HepG2 (cell line): ENCODE measurements around the gene PSMB2. TPM values are rescaled to one million over a fixed set of nuclear protein-coding genes. Genes with fewer than 3 reads are reported as not detected.

Source experiments
- ATAC-seq: fragments of 200-7000 bp; cut with Tn5 transposase; 3 replicates; pipeline ENCODE4 v1.9.1; 2020; ENCODE audit warnings: mild to moderate bottlenecking, moderate library complexity
- BruUV-seq: library from RNA; stranded (reverse); fragments of 400-500 nt; replicated peaks from 2 replicates; lab custom pipeline; 2021; lab: Mats Ljungman, UMichigan
- CTCF ChIA-PET: fragments of 300-600 bp; formaldehyde crosslinking; extraction: SDS; loops from one replicate; lab custom pipeline; 2021; ENCODE audit warnings: low total read pairs, inconsistent platforms, low intra/inter-chr PET ratio; lab: Yijun Ruan, JAX
- POLR2A ChIA-PET: fragments of 350-600 bp; sonication (Branson Sonifier 250); formaldehyde crosslinking; loops from one replicate; lab custom pipeline; 2020; ENCODE audit warnings: antibody characterized with exemption, inconsistent platforms; lab: Yijun Ruan, JAX
- DNase-seq: peaks from one replicate; pipeline ENCODE4 v3.0.0-alpha.2; 2015; ENCODE audit warnings: low spot score
- FAIRE-seq: peaks from 3 replicates; lab custom pipeline; 2011; peaks lifted over from hg19 to GRCh38; lab: Jason Lieb, UNC
- H2AFZ ChIP-seq: one replicate; pipeline ENCODE4 v1.6.1; 2011; ENCODE audit warnings: low read length, inconsistent platforms
- H3K27ac ChIP-seq: fragments of 300-600 bp; 3 replicates; pipeline ENCODE4 v1.8.0; 2011; ENCODE audit warnings: mixed run types, mild to moderate bottlenecking, mixed read lengths, low read length, inconsistent platforms; ENCODE audit not compliant: insufficient read depth; ENCODE audit errors: extremely low read length
- H3K27me3 ChIP-seq, 2 experiments: fragments of 200-600 bp in 1 of 2; 2 replicates in 1 of 2; 3 replicates in 1 of 2; pipeline versions ENCODE4 v1.6.0 to v1.8.0; 2011; ENCODE audit warnings: low read length in 2 of 2, mild to moderate bottlenecking in 2 of 2, moderate library complexity in 2 of 2, inconsistent platforms in 1 of 2; ENCODE audit not compliant: insufficient read depth in 2 of 2, control insufficient read depth in 1 of 2
- H3K36me3 ChIP-seq, 2 experiments: fragments of 200-600 bp in 1 of 2; replicated peaks in 1 of 2; 2 replicates in 1 of 2; 3 replicates in 1 of 2; pipeline versions ENCODE4 v1.5.1 to v1.8.0; 2011; ENCODE audit warnings: low read length in 2 of 2, inconsistent platforms in 1 of 2; ENCODE audit not compliant: insufficient read depth in 2 of 2, control insufficient read depth in 1 of 2
- H3K4me1 ChIP-seq: 2 replicates; pipeline ENCODE4 v1.5.1; 2012; ENCODE audit warnings: low read length, inconsistent platforms; ENCODE audit not compliant: insufficient read depth
- H3K4me2 ChIP-seq: 2 replicates; pipeline ENCODE4 v1.6.0; 2011; ENCODE audit warnings: low read depth, low read length, inconsistent platforms
- H3K4me3 ChIP-seq, 3 experiments: fragments of 200-600 bp in 1 of 3; sonication (generic), shearing (Covaris generic) in 1 of 3; replicated peaks in 1 of 3; 2 replicates each; pipeline ENCODE4 v1.5.1; 2011 to 2016; ENCODE audit warnings: low read length in 3 of 3, inconsistent platforms in 2 of 3, low read depth in 2 of 3, mild to moderate bottlenecking in 2 of 3, control low read depth in 1 of 3, mixed read lengths in 1 of 3; ENCODE audit not compliant: insufficient read depth in 1 of 3
- H3K79me2 ChIP-seq: one replicate; pipeline ENCODE4 v1.6.1; 2011; ENCODE audit warnings: low read length, inconsistent platforms; ENCODE audit not compliant: insufficient read depth
- H3K9ac ChIP-seq: 2 replicates; pipeline ENCODE4 v1.6.0; 2011; ENCODE audit warnings: mild to moderate bottlenecking, low read depth, low read length, inconsistent platforms; ENCODE audit not compliant: insufficient read depth
- H3K9me3 ChIP-seq: 2 replicates; pipeline ENCODE4 v1.5.1; 2012; ENCODE audit warnings: mild to moderate bottlenecking, low read length
- H4K20me1 ChIP-seq: 2 replicates; pipeline ENCODE4 v1.6.0; 2011; ENCODE audit warnings: inconsistent platforms, mild to moderate bottlenecking, low read length, moderate library complexity; ENCODE audit not compliant: insufficient read depth
- ASH2L ChIP-seq: fragments of 300-600, 200-600 bp; sonication (generic); IDR thresholded peaks from 2 replicates; pipeline ENCODE4 v1.7.0; 2017; ENCODE audit warnings: low read depth, mild to moderate bottlenecking, moderate library complexity, mixed read lengths, low read length; ENCODE audit not compliant: insufficient read length
- IRF1 ChIP-seq: sonication (generic); formaldehyde crosslinking; IDR thresholded peaks from 2 replicates; pipeline ENCODE4 v1.4.0; 2020; ENCODE audit warnings: low read depth, mild to moderate bottlenecking, missing genetic modification reagents
- IRF2 ChIP-seq: IDR thresholded peaks from 2 replicates; pipeline ENCODE4 v1.6.1; 2018; ENCODE audit warnings: missing genetic modification reagents, missing compliant biosample characterization
- KDM1A ChIP-seq: IDR thresholded peaks from 2 replicates; pipeline ENCODE4 v1.6.1; 2016; ENCODE audit warnings: missing compliant biosample characterization
- KMT2A ChIP-seq: sonication (generic); formaldehyde crosslinking; IDR thresholded peaks from 2 replicates; pipeline ENCODE4 v1.4.0; 2020; ENCODE audit warnings: missing genetic modification reagents
- RERE ChIP-seq: IDR thresholded peaks from 2 replicates; pipeline ENCODE4 v1.6.1; 2016; ENCODE audit warnings: low read depth, missing genetic modification reagents, missing compliant biosample characterization
- SAP130 ChIP-seq: IDR thresholded peaks from 2 replicates; pipeline ENCODE4 v1.6.1; 2016; ENCODE audit warnings: low read depth
- SIX4 ChIP-seq: sonication (generic); formaldehyde crosslinking; IDR thresholded peaks from 2 replicates; pipeline ENCODE4 v1.4.0; 2020; ENCODE audit warnings: missing genetic modification reagents
- ZNF589 ChIP-seq: sonication (generic); formaldehyde crosslinking; conservative IDR thresholded peaks from 2 replicates; pipeline ENCODE4 v1.8.0; 2022; ENCODE audit warnings: mild to moderate bottlenecking, moderate library complexity, missing genetic modification reagents
- ZNF740 ChIP-seq: sonication (generic); formaldehyde crosslinking; IDR thresholded peaks from 2 replicates; pipeline ENCODE4 v1.4.0; 2020; ENCODE audit warnings: missing genetic modification reagents
- ZNF766 ChIP-seq: sonication (generic); formaldehyde crosslinking; IDR thresholded peaks from 2 replicates; pipeline ENCODE4 v1.5.0; 2020; ENCODE audit warnings: missing genetic modification reagents, borderline replicate concordance
- WGBS: methylation state at CpG from one replicate; pipeline ENCODE4 v1.1.6; 2017; ENCODE audit warnings: low lambda C conversion rate; 5-methylcytosine and 5-hydroxymethylcytosine counted together
- in situ Hi-C: cut with HindIII; loops from 2 replicates; pipeline ENCODE4 v1.10.0; 2017; ENCODE audit warnings: low pct_unique_long_range_greater_than_20kb; ENCODE audit not compliant: extremely low pct_ligation_motif_present
- intact Hi-C: fragments of 100-400 bp; cut with micrococcal nuclease; formaldehyde crosslinking; loops from one replicate; pipeline ENCODE4 v1.10.0; 2022; ENCODE audit not compliant: unreplicated experiment
- polyA plus RNA-seq, 8 experiments: library from polyadenylated mRNA; depleted of rRNA in 3 of 8; stranded (reverse) in 7 of 8; unstranded in 1 of 8; fragments of >200 nt; fragmentation: Illumina TruSeq in 4 of 8; extraction: Trizol in 4 of 8; gene quantifications; 2 replicates each; pipeline versions ENCODE4 v1.2.1 to v1.2.3, GENCODE V29; 2011 to 2016; ENCODE audit warnings: low read depth in 4 of 8, missing spikeins in 1 of 8, mixed read lengths in 1 of 8; ENCODE audit not compliant: insufficient read depth in 1 of 8
- total RNA-seq, 5 experiments: library from RNA; depleted of rRNA; stranded (reverse); fragments of >200 nt; fragmentation: Illumina TruSeq; extraction: Trizol; gene quantifications; 2 replicates each; pipeline ENCODE4 v1.2.3, GENCODE V29; 2016; ENCODE audit warnings: low read depth in 1 of 5

Gene PSMB2
- total and polyA plus RNA-seq, 2 of the 13 experiments (the other 11 are each of a cell fraction or from before 2014, with no cell fraction given) = 60.6 to 62.2 TPM

- H3K4me1 ChIP-seq = peaks cover 34% of the 10 kb centered on the region
- H3K9me3 ChIP-seq = no peaks in the 10 kb centered on the region
- H4K20me1 ChIP-seq = peaks cover 2% of the 10 kb centered on the region; the same call in 1 of the 2 replicates
- ATAC-seq (no peak), DNase-seq (peak; percentile 28), FAIRE-seq (no peak)
- intact Hi-C loops = no loop called here
- H3K9ac ChIP-seq = peak overlapping the region; percentile 67
- CTCF ChIA-PET = no interaction called here
- peaks cover 8 to 29% of the 10 kb centered on the region in 2 experiments for H3K36me3 ChIP-seq
- WGBS = 0% methylated on average over 1 of the region's 1 CpG
- H3K79me2 ChIP-seq = peaks cover 61% of the 10 kb centered on the region
- TF ChIP-seq SAP130 (peak; percentile 54), ZNF740 (no peak), KMT2A (CRISPR knock-in tag) (peak; percentile 43; the same call in 1 of the 2 replicates), SIX4 (CRISPR knock-in tag) (no peak), ZNF766 (CRISPR knock-in tag) (no peak), RERE (CRISPR knock-in tag) (no peak), IRF1 (peak; percentile 92; the same call in 1 of the 2 replicates), KDM1A (no peak), IRF2 (peak; percentile 100), ASH2L (peak; percentile 50), ZNF589 (no peak)
- POLR2A ChIA-PET = no interaction called here
- H3K27me3 ChIP-seq = peaks cover 0 to 5% of the 10 kb centered on the region in 2 experiments; a peak in 1 of 5 replicates
- H3K4me3 ChIP-seq = peak overlapping the region; percentile 31 to 76 (median 49); a peak in 5 of 6 replicates
- BruUV-seq = no TSS peak
- peak overlapping the region; percentile 95 for H3K4me2 ChIP-seq
- no peak overlapping the region for H2AFZ ChIP-seq
- H3K27ac ChIP-seq = peak overlapping the region; percentile 66
- in situ Hi-C loops = no loop called here
Observed at GRCh38 chr1:35637401-35637809, 3.9 kb downstream of the PSMB2 start.
